HG02642 (cell line): ENCODE results near the gene SIGLEC1.

Experiments
- ATAC-seq: cut with Tn5 transposase; IDR thresholded peaks from one replicate; pipeline ENCODE4 v1.9.1; 2021; ENCODE audit warnings: mild to moderate bottlenecking; ENCODE audit not compliant: unreplicated experiment, poor library complexity

The SIGLEC1 gene

DNA sequence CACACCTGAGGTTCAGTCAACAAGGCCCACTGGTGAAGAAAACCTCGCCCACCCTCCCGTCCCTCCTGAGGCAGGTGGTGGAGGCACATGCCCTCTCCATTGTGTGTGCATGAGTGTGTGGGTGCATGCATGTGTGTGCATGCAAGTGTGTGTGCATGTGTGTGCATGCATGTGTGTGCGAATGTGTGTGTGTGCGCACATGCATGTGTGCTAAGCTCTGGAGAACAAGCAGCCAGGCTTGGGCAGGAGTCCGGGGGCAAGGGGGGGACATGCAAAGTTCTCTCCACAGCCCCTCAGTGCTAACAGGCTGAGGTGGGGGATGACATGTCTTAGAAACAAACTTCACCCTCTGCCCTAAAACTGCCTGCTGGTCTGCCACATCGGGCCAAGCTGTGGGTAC, 17.0 kb upstream of the SIGLEC1 start:
- ATAC-seq = no peak

DNA sequence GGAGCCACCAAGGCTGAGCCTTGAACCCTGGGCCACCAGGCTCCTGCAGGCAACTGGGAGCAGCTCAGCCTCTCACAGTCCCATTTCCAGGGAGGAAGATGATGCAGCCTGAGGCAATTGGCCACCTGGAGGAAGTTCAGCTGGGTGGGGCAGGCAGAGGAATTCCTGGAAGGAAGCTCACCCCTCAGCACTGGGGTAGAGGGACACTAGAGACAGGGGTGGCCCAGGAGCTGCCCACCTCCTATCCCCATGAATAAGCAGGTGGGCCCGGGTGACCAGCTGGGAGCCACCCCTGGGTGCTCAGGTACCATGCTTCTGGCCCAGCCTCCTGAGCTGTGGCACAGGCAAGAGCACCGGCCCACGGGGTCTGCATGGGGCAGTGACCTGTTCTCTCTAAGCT, 16.5 kb upstream of the SIGLEC1 start:
- no peak for ATAC-seq

DNA sequence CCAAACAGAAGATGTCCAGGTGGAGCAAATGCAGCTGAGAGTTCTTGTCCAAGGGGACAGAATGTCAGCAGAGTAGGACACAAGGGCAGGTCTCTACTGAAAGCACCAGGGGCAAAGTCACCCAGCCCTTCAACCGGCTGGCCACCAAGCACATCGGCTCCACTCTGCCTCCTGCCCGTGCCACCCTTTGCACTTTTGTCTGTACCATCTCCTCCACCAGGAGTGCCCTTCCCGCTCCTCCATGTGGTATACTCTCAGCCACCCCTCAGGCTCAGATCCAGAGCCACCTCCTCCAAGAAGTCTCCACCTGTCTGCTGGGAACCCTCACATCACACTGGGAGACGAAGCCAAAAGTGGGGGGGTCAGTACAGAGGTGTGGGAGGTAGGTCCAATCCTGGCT, 16.0 kb upstream of the SIGLEC1 start:
- no peak for ATAC-seq

DNA sequence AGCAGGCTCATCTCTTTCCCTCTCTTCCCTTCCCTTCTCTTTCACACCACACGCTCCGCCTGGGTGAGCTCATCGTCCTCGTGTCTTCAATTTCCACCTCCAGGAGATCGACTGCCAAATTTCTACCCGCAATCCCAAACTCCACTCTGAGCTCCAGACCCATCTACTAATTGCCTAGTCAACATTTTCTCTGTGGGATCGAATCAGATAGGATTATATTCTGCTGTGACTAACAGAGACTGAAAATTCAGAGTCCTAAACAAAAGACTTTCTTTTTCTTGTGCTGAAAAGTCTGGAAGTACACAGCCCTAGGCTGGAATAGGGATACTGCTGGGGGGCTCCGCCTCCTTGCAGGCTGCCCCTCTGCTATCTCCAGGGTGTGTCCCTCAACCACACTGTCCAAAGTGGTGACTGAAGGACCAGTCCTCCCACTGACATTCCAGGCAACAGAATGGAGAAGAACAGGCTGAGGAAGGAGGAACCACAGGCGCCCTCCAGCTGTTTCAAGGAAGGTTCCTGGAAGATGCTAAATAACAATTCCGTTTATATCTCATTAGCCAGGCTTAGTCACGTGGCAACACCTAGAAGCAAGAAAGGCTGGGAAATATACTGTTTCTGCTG, 15.1 kb upstream of the SIGLEC1 start:
- ATAC-seq = no peak

DNA sequence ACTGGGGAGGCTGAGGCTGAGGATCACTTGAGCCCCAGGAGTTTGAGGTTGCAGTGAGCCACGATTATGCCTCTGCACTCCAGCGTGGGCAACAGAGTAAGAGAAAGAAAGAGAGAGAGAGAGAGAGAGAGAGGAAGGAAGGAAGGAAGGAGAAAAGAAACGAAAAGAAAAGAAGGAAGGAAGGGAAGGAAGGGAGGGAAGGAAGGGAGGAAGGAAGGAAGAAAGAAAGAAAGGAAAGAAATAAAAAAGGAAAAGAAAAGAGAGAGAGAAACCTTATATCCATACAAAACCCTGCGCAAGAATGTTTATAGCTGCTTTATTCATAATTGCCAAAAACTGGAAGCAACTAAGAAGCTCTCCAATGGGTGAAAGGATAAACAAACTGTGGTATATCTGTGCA, 12.0 kb upstream of the SIGLEC1 start:
- ATAC-seq = no peak

DNA sequence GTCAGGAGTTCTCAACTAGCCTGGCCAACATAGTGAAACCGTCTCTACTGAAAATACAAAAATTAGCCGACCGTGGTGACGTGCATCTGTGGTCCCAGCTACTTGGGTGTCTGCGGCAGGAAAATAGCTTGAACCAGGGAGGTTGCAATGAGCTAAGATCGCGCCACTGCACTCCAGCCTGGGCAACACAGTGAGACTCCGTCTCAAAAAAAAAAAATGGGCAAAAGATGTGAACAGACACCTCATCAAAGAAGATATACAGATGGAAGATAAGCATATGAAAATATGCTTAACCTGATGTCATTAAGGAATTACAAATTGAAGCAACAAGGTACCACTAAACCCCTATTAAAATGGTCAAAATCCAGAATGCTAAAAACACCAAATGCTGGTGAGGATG, 10.9 kb upstream of the SIGLEC1 start:
- ATAC-seq = no peak

DNA sequence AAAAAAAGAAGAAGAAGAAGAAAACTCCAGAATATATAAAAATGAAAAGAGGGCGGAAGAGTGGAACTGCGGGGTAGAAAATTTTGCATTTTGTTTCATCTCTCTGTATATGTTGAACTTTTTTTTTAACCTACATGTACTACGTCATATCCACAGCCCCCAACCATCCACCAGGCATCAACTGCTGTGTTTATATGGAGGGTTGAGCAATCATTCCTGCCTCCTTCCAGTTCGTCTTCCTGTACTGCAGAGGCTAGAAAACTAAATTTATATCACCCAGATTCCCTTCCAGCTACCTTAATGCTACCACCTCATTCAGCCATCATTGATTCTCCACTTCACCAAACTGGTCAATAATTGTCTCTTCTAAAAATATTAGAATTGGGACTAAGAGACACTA, 9.5 kb upstream of the SIGLEC1 start:
- no peak for ATAC-seq

DNA sequence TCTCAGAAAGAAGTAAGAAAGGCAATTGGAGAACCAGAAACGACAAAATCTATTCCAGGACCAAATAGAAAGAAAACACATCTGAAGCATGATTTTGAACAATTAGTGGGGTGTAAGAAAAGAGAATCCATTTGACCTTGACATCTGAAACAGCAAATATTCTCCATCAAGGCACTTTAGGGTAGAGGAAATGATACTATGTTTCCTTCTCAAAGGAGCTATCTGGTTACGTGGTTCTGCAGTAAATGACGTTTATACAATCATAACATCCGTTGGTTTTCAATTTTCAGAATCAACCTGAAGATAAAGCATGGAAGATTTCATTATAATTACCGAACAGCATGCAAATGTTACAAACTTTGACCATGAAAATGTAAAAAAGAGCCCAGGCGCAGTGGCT, 8.2 kb upstream of the SIGLEC1 start:
- no peak for ATAC-seq

DNA sequence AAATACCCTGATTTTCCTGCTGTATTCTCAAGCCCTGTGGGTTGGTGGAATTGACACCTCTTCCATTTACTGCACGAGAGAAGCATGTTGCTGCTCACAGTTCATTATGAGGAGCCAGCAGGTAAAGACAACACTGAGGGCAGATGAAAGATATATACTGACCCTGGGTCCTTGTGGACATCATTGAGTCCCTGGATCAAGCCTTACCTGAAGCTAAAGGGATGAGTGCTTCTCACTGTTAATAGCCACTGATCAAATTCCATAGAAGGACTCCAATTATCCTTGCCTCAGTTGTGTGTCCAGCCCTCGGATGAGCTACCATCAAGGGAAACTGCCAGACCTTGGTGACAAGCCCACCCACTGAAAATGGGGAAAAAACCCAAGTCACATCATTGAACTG, 7.7 kb upstream of the SIGLEC1 start:
- ATAC-seq = no peak

DNA sequence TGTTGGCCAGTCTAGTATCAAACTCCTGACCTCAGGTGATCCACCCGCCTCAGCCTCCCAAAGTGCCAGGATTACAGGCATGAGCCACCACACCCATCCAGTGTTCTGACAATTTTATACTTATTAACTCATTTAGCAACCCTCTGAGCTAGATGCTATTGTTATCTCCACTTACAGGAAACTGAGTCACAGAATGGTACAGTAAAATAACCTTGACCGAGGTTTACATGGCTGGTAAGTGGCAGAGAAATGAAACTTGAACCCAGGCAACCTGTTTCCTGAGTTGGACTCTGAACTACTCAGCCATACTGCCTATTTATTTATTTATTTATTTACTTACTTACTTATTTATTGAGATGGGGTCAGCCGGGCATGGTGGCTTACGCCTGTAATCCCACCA, 6.6 kb upstream of the SIGLEC1 start:
- no peak for ATAC-seq

DNA sequence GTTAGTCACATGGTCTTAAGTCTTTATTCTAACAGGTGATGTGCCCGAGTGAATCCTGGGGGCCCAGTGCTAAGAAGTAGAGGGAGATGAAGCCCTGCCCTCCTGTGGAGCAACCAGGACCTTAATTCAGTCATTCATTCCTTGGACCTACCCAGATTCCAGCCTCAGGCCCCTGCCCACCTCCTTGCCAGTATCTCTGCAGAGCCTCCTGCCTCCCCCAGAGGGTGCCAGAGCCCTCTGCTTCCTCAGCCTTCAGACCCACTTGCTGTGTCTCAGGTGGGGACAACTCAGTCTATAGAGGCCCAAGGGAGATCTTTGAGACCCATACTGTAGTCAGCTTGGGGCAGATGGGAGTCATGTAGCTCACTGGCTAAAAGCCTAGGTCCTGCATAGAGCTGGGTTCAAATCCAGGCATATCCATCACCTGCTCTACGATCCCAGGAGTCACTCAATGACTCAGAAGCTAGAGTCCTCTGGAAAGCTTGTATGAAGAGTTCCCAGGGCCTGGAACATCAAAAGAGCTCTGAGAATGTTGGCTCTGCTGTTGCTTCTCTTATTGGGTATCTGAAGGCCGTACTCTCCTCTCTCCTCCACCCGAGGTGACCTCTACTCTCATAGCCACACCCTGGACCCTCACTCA, 3.9 kb upstream of the SIGLEC1 start:
- ATAC-seq = no peak

DNA sequence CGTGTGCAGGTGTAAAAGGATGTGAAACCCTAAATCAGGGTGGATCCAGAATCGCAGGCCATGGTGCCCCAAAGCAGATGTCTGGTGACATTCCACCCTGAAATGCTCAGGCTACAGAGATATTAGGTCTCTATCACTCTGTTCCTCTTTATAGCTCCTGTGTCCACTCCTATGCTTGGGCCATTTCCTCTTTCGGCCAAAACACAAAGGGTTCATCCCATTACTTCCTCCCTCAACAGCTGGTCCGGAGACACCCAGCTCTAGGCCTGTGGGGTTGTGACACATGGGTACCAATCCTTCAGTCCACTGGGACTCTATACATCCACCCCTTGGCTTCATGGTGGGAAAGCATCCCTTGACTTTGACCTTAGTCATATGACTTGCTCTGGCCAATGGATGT, 1.7 kb upstream of the SIGLEC1 start:
- no peak for ATAC-seq

DNA sequence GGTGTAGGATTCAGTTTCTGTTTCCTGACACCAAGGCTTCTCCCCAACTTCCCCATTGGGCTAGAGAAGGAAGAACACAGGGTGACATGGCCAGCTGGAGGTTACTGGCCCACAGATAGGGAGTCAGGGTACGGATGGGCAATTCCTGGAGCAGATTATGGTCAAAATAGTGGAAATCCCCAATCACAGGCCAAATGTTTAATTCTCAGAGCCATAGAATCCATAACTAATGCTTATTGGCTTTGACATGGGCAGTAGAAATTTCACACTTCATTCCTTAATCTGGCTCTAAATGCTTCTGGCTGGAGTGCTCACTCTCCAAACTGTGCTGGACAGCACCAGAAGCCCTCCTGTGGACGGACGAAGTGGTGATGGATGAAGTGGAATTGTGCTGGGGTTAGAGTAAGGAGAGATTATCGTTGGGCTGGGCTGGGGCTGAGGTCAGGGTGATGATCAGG, 887 bp downstream of the SIGLEC1 start:
- no peak for ATAC-seq

DNA sequence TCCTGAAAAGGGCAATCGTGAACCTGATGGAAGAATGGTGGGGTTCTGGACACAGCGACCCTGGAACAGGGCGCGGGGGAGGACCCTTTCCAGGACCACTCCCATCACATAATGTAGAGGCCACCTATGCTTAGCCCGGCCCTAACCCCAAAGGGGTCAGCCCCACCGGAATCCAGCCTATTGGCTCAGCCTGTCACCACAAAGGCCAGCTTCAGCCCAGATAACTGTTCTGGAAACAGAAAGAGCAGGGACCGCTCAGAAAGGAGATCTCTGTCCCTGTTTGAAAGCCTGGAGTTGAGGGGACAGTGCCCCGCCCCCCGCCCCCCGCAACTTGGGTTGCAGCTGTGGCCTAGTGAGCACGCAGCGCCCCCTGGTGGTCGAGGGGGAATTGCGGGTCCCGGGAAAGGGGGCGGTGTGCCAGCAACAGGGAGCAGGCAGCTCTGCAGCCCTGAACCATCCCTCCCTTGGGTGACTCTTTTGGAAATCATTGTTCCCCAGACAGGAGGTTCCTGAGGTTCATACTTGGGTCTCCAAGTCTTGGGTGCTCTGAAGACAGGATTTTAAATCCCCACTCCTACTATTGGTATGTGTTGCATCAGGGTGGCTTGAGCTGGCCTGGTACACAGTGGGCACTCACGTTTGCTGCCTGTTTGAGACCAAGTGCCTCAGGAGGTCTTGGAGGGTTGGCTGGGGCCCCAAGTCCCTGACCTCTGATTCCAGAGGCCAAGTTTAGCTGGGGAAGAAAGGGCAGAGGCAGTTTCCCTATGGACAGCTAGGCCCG, 1.5 kb downstream of the SIGLEC1 start:
- no peak for ATAC-seq

DNA sequence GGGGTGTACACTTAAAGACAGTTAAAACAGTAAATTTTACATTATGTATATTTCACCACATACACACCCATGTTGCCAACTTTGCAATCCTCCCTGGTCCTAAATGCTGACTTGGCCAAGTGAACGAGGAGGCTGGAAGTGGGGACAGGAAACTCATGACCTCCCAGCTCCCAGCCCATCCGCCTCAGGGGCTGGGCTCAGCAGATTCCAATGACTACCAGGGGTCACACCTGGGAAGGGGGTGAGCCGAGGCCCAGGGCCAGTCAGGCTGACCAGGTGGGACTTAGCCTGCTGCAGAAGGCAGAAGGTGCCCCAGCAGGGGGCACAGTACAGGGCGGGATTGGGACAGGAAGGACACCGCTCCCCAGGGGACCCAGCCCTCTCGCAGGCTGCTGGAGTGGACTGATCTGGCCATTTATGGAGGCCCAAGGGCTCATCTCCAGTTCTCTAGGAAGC, 2.4 kb downstream of the SIGLEC1 start:
- no peak for ATAC-seq

DNA sequence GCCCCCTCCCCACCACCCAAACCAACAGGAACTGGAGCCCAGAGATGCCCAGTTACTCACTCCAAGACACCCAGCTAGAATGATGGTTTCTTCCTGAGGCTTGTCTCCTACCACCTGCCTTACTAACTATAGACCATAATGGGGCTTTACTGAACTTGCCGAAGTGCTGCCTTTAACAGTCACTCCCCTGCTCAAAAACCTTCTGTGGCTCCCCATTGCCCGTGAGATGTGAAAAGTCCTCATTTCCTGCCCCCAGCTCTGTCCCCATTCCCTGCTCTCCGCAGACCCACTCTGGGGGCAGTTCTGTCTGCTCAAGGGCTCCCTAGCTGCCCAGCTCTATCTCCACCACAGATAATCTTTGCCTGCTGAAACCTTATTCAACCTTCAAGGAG, 4.9 kb downstream of the SIGLEC1 start:
- no peak for ATAC-seq

DNA sequence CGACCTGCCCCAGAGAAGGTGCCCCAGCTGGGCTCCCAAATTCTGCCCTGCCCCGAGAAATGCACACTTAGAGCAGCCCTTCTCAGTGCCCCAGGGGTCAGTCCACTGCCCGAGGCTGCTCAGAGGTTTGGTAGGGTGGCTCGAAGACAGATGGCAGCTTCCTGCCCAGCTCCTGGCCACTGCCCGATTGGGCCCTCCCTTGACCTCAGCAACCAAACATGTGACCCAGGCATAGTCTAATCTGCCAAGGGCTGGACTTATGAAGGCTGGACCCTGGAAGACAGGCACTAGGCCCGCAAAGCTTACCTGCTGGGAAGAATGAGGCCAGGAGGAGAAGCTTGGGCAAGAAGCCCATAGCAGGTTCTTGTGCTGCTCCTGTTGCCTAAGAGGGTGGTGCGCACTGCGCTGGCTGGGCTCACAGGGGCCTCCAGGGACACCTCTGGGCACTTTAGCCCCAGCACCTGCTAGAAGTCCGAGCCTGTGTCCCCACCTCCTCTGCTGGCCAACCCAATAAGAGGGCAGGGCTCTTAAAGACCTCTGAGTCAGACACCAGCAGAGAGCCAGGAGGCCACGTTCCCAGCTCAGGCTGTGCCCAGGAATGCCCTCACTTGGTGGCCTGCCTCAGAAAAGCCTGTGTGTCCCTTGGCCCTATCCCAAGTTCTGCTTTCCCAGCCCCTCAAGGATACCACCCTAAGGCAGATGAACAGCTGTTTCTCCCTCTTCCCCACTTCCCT, 5.5 kb downstream of the SIGLEC1 start:
- no peak for ATAC-seq

DNA sequence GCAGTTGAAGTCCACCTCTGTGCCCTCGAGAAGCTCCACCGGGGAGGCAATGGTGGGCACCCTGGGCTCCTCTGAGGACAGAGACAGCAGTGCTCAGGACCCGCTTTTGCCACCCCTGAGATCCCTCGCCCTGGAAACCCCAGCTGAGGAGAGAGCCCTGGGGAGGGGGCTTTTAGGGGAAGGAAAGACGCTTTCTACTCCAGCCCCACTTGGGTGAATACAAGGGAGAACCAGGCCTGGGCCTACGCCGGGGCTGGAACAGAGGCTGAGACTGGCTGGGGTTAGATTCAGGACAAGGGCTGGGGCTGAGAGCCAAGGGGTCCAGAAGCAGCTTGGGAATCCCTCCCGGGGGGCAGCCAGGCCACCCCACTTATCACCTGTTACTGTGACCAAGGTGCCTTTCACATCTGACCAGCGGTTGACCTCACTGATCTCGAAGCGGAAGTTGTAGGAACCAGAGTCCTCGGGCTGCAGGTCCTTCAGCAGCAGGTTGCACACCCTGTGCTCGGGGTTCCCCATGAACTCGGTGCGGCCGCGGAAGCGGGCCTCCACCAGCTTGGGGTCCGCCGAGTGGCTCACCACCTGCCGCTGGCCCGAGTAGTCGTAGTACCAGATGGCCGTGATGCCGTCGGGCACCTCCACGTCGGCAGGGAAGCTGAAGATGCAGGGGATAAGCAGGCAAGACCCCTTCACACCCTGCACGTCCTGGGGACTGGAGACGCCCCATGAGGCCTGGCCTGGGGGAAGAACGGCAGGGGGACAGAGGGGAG, 6.2 kb downstream of the SIGLEC1 start:
- no peak for ATAC-seq

DNA sequence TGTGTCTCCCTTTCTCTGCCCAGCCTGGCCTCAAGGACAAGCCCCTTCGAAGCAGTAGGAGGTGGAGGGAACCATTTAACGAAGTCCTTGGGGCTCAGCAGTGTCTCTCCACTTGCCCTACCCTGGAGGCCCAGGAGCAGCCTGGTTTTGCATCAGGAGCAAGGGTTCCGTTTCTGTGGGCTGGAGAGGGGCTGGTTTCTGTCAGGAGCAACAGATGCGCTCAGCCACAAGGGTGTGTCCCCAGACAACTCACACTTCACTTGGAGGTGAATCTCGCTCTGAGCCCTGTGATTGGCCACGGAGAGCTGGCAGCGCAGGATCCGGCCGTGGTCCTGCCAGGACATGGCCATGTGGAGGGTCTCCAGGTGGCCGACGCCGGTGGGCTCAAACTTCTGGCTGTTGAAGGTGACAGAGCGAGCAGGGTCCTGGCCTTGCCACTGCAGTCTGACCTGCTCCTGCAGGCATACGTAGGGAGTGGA, 6.9 kb downstream of the SIGLEC1 start:
- ATAC-seq = no peak

DNA sequence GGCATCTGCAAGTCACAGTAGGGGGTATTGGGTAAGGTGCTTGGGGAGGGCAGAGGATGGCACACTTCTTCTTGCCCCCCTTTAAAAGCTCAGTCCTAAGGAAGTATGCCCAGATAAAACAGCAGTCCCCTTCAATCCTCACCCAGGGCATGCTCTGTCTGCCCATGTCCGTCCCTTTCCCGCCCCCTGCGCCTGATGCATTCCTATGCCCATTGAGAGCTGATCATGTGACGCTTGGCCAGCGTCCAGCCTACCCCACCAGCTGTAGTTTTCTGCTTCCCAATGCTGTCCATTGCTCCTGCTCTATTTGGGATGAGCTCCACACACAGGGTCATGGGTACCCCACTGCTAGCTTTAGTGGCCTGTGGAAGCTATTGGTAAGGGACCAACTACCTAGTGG, 8.3 kb downstream of the SIGLEC1 start:
- ATAC-seq = no peak
